Keratinocyte (primary cell): ENCODE measurements around the gene CHI3L2.

Experiments used
- EZH2 ChIP-seq: IDR thresholded peaks from one replicate; pipeline ENCODE4 v1.6.1; 2012; ENCODE audit warnings: inconsistent platforms, mild to moderate bottlenecking, low read length, moderate library complexity
- TF ChIP-seq, protein P1 (sequence below), 3 experiments: IDR thresholded peaks in 1 of 3; conservative IDR thresholded peaks in 1 of 3; optimal IDR thresholded peaks in 1 of 3; 2 replicates in 2 of 3; 3 replicates in 1 of 3; pipeline versions ENCODE3 to v1.5.1; 2011; ENCODE audit warnings: low read length in 3 of 3, mild to moderate bottlenecking in 3 of 3, moderate library complexity in 2 of 3, control low read depth in 1 of 3, inconsistent platforms in 1 of 3; ENCODE audit not compliant: insufficient read depth in 2 of 3; ENCODE audit errors: extremely low read depth in 1 of 3

DNA sequence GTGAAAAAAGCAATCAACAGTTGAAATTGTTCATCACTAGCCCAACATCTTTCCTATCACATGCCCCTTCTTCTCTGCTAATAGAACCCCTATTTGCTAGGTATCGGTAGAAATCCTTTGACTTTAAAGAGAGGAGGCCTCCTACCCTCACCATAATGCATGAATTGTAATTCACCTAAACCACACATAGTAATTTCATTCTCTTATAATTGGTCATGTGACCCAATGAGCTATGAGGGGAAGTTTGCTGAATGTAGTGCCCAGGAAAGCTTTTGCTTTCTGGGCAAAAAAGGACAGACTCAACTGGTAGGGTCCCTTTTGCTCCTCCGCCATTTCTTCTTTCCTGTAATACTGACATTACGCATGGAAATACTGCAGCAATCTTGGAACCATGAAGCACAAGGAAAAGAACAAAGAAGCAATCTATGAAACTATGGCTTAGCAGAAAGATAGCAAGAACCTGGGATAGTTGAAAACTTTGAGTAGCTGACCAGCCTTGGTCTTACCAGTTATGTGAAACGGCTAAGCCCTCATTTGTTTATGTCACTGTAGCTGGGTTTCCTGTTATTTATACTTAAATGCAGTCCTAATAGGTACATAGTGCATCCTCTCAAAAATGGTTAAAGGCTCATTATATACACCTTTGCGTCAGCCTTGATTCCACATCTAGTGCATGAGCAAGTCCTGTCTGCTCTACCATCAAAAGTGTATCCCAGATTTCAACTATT lies 10.2 kb upstream of the CHI3L2 start:
- TF ChIP-seq EZH2, result no peak
- TF ChIP-seq, protein P1, sequence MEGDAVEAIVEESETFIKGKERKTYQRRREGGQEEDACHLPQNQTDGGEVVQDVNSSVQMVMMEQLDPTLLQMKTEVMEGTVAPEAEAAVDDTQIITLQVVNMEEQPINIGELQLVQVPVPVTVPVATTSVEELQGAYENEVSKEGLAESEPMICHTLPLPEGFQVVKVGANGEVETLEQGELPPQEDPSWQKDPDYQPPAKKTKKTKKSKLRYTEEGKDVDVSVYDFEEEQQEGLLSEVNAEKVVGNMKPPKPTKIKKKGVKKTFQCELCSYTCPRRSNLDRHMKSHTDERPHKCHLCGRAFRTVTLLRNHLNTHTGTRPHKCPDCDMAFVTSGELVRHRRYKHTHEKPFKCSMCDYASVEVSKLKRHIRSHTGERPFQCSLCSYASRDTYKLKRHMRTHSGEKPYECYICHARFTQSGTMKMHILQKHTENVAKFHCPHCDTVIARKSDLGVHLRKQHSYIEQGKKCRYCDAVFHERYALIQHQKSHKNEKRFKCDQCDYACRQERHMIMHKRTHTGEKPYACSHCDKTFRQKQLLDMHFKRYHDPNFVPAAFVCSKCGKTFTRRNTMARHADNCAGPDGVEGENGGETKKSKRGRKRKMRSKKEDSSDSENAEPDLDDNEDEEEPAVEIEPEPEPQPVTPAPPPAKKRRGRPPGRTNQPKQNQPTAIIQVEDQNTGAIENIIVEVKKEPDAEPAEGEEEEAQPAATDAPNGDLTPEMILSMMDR (optimal IDR thresholded peaks at IDR 0.05 in 1 of 3, IDR thresholded peaks at IDR 0.05 in 1 of 3, conservative IDR thresholded peaks at IDR 0.05 in 1 of 3; ENCODE audit: extremely low read depth in 1 of 3, insufficient read depth in 2 of 3, low read length in 3 of 3), result no peak
